Fibroblast of skin of left biceps (primary cell): ENCODE data around the gene GSE1.

Experiments
- DNase-seq, 2 experiments: peaks; one replicate each; pipeline ENCODE4 v3.0.0-alpha.2; 2013; ENCODE audit warnings: low read depth in 2 of 2

Gene GSE1

GRCh38 chr16:85676466-85676865 lies 63.3 kb downstream of the GSE1 start:
- no peak for DNase-seq

GRCh38 chr16:85677383-85677967 lies 64.4 kb downstream of the GSE1 start:
- DNase-seq = no peak

GRCh38 chr16:85678016-85678415 lies 64.9 kb downstream of the GSE1 start:
- no peak for DNase-seq

- no peak for DNase-seq
Measured at GRCh38 chr16:85678821-85679220, 65.7 kb downstream of the GSE1 start.

- DNase-seq = no peak
Measured at GRCh38 chr16:85679870-85680269, 66.7 kb downstream of the GSE1 start.

- no peak for DNase-seq
Measured at GRCh38 chr16:85680352-85680944, 67.3 kb downstream of the GSE1 start.

GRCh38 chr16:85681255-85681654 lies 68.1 kb downstream of the GSE1 start:
- no peak for DNase-seq

- DNase-seq = no peak
Measured at GRCh38 chr16:85682516-85682915, 69.4 kb downstream of the GSE1 start.

- DNase-seq = no peak
Measured at GRCh38 chr16:85683363-85683762, 70.2 kb downstream of the GSE1 start.

- no peak for DNase-seq
Measured at GRCh38 chr16:85685251-85685650, 72.1 kb downstream of the GSE1 start.

- no peak for DNase-seq
Measured at GRCh38 chr16:85686912-85687591, 73.9 kb downstream of the GSE1 start.

GRCh38 chr16:85687651-85688471 lies 74.7 kb downstream of the GSE1 start:
- no peak for DNase-seq

GRCh38 chr16:85688586-85689284 lies 75.6 kb downstream of the GSE1 start, which contains the start of gene GINS2:
TSS of gene GINS2 (minus strand) at chr16:85688954. CDS start at chr16:85688898, 56 bp downstream.
- peak; percentile 67 to 68 for DNase-seq

- no peak for DNase-seq
Measured at GRCh38 chr16:85689285-85689949, 76.3 kb downstream of the GSE1 start.

GRCh38 chr16:85689950-85690320 lies 76.8 kb downstream of the GSE1 start:
- DNase-seq = no peak

GRCh38 chr16:85690469-85691064 lies 77.4 kb downstream of the GSE1 start:
- DNase-seq = no peak

- DNase-seq = no peak
Measured at GRCh38 chr16:85695196-85696128, 82.3 kb downstream of the GSE1 start.

GRCh38 chr16:85696781-85697180 lies 83.7 kb downstream of the GSE1 start:
- DNase-seq = no peak

GRCh38 chr16:85697431-85697830 lies 84.3 kb downstream of the GSE1 start:
- DNase-seq = no peak

- DNase-seq = no peak
Measured at GRCh38 chr16:85698459-85698891, 85.4 kb downstream of the GSE1 start.
